ENCODE measurements around the gene QRICH1.

DNA sequence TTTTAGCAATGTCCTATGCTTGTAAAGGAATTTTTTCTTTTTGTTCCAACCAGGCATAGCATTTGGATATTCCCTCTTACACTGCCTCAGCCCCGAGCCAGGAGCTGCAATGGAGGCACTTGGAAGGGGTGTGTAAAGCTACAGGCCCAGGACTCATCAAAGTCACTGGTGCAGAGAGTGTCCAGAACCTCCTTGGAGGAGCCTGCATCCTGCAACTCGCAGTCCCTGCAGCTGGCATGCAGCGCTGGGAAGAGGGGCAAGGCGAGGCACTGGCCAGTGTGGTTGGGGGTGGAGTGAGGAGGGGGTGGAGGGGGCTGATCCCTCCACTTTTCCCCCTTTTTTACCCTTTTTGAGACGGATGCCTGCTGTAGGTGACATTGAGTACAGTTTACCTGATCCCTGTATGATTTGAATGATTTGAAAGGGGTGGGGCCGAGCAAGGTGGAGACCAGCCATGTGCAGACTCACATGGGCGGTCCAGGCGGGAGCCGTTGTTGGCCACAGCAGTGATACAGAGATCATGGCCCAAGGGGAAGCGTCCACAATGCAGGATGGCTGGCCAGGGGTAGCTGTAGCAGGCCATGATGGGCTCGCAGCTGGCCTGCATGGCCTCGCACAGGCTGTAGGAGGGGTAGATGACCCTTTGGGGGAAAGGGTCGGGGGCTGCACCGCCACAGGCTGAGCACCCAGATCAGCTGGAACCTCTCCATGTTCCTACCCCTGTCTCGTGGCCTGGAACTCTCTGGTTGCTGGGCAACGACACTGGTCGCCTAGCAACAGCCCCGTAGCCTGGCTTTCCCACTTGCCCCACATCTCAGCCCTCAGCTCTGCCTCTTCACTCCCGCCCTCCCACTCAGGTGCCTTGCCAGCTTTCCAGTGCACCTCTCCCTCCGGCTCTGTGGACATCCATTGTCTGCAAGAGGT, 95.9 kb downstream of the QRICH1 start:
- TF ChIP-seq, protein P1, sequence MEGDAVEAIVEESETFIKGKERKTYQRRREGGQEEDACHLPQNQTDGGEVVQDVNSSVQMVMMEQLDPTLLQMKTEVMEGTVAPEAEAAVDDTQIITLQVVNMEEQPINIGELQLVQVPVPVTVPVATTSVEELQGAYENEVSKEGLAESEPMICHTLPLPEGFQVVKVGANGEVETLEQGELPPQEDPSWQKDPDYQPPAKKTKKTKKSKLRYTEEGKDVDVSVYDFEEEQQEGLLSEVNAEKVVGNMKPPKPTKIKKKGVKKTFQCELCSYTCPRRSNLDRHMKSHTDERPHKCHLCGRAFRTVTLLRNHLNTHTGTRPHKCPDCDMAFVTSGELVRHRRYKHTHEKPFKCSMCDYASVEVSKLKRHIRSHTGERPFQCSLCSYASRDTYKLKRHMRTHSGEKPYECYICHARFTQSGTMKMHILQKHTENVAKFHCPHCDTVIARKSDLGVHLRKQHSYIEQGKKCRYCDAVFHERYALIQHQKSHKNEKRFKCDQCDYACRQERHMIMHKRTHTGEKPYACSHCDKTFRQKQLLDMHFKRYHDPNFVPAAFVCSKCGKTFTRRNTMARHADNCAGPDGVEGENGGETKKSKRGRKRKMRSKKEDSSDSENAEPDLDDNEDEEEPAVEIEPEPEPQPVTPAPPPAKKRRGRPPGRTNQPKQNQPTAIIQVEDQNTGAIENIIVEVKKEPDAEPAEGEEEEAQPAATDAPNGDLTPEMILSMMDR (IDR thresholded peaks at IDR 0.05) = no peak
- TF ChIP-seq POLR2A (IDR thresholded peaks at IDR 0.05) = no peak

Data from breast epithelium (tissue), 3 donors.